Nephron progenitor cell (in vitro differentiated cells): ENCODE data around the gene PTPRN.

Experiments used
- DNase-seq: peaks from one replicate; pipeline ENCODE4 v3.0.0; 2021
- H3K27ac Mint-ChIP-seq: 2 replicates; pipeline ENCODE4 v1.8.0; 2021; ENCODE audit warnings: mild to moderate bottlenecking, moderate library complexity, mixed read lengths
- H3K27me3 Mint-ChIP-seq: 2 replicates; pipeline ENCODE4 v1.8.0; 2021; ENCODE audit warnings: mild to moderate bottlenecking, low read depth, mixed read lengths; ENCODE audit not compliant: poor library complexity
- H3K36me3 Mint-ChIP-seq: 2 replicates; pipeline ENCODE4 v1.8.0; 2021; ENCODE audit warnings: low read depth, mixed read lengths
- H3K4me1 Mint-ChIP-seq: 2 replicates; pipeline ENCODE4 v1.8.0; 2021; ENCODE audit warnings: mixed read lengths
- H3K4me3 Mint-ChIP-seq: 2 replicates; pipeline ENCODE4 v1.8.0; 2021; ENCODE audit warnings: mild to moderate bottlenecking, moderate library complexity, mixed read lengths
- H3K9me3 Mint-ChIP-seq: 2 replicates; pipeline ENCODE4 v1.8.0; 2021; ENCODE audit warnings: mild to moderate bottlenecking, moderate library complexity, mixed read lengths
- CTCF ChIP-seq: fragments of 200-600 bp; sonication (generic); IDR thresholded peaks from 2 replicates; pipeline ENCODE4 v1.5.0; 2021; ENCODE audit warnings: antibody characterized with exemption

PTPRN gene

GRCh38 chr2:219286436-219287115 is 22.6 kb downstream of the PTPRN start:
- Mint-ChIP-seq H3K9me3 (no peaks in the 10 kb centered on the region), H3K4me3 (no peak overlapping the region), H3K27me3 (peaks cover 7% of the 10 kb centered on the region), H3K27ac (no peak overlapping the region), H3K4me1 (peaks cover 28% of the 10 kb centered on the region), H3K36me3 (peaks cover 10% of the 10 kb centered on the region)
- no peak for DNase-seq
- TF ChIP-seq CTCF = no peak

GRCh38 chr2:219285894-219286425 is 23.2 kb downstream of the PTPRN start:
- Mint-ChIP-seq H3K27me3 (peaks cover 7% of the 10 kb centered on the region), H3K4me3 (no peak overlapping the region), H3K36me3 (peaks cover 10% of the 10 kb centered on the region), H3K9me3 (no peaks in the 10 kb centered on the region), H3K4me1 (peaks cover 34% of the 10 kb centered on the region), H3K27ac (no peak overlapping the region)
- no peak for TF ChIP-seq CTCF
- peak; percentile 72 for DNase-seq

- H3K4me3 Mint-ChIP-seq = no peak overlapping the region
- peaks cover 10% of the 10 kb centered on the region for H3K36me3 Mint-ChIP-seq
- TF ChIP-seq CTCF = no peak
- no peak overlapping the region for H3K27ac Mint-ChIP-seq
- no peaks in the 10 kb centered on the region for H3K9me3 Mint-ChIP-seq
- H3K27me3 Mint-ChIP-seq = peaks cover 10% of the 10 kb centered on the region
- no peak for DNase-seq
- H3K4me1 Mint-ChIP-seq = peaks cover 40% of the 10 kb centered on the region
Measured at GRCh38 chr2:219285373-219285735, 23.8 kb downstream of the PTPRN start.

DNA sequence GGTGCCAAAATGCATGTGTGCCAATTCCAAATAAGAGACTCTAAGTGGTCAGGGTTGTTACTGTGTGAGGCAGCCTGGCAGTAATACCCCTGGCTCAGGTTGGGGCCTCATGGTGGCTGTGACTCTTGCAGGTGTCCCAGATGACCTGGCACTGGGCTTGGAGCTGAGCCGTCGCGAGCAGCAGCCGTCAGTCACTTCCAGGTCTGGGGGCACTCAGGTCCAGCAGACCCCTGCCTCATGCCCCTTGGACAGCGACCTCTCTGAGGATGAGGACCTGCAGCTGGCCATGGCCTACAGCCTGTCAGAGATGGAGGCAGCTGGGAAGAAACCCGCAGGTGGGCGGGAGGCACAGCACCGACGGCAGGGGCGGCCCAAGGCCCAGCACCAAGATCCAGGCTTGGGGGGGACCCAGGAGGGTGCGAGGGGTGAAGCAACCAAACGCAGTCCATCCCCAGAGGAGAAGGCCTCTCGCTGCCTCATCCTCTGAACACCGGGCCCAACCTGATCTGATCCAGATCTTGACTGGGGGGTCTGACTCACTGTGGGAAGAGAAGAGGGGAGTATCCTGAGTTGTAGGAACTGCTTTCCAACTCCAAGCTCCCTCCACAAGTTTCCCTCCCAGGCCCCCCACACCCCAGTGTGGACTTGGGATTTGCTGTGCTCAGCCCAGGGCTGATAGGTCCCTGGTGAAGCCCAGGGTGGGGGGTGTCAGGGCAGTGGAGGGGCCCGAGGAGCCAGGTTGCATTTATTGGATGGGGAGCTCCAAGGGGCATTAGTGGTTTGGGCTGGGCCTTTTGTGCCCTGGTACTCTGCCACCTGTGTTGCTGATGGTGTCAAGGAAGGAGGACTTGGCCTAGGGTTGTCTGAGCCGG is 24.5 kb downstream of the PTPRN start:
- no peak for TF ChIP-seq CTCF
- Mint-ChIP-seq H3K27me3 (peaks cover 5% of the 10 kb centered on the region), H3K27ac (no peak overlapping the region), H3K4me1 (peaks cover 46% of the 10 kb centered on the region), H3K36me3 (peaks cover 10% of the 10 kb centered on the region), H3K4me3 (no peak overlapping the region), H3K9me3 (no peaks in the 10 kb centered on the region)
- DNase-seq = no peak

DNA sequence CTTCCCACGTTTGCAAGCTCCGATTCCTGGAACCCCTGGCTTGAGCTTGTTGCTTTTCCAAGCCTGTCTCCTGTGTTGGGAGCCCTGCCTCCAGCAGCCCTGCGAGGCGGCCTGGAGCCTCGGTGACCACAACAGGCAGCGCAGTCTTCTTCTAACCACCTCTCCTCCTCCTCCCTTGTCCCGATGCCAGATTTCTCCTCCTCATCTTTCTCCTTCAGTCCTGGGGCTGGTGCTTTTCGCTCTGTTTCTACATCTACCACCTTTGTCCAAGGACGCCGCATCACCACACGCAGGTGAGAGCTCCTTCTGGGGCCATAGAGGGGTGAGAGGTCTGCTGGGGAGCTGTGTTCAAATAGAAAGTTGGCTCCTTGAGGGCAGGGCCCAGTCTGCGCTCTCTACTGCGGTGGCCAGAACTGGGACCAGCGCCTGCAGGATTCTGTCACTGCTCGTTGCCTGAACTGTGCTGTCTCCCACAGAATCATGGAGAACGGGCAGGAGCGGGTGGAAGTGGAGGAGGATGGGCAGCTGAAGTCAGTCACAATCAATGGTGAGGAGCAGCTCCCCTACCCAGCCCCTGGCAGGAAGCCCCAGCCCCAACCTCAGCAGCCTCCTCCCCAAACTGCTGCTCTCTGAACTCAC is 26.1 kb downstream of the PTPRN start:
- no peak for DNase-seq
- H3K27ac Mint-ChIP-seq = no peak overlapping the region
- no peak overlapping the region for H3K4me3 Mint-ChIP-seq
- TF ChIP-seq CTCF = no peak
- peaks cover 5% of the 10 kb centered on the region for H3K27me3 Mint-ChIP-seq
- peaks cover 59% of the 10 kb centered on the region for H3K4me1 Mint-ChIP-seq
- no peaks in the 10 kb centered on the region for H3K9me3 Mint-ChIP-seq
- peaks cover 10% of the 10 kb centered on the region for H3K36me3 Mint-ChIP-seq
